Stimulated activated CD4-positive, alpha-beta T cell treated with anti-CD3 and anti-CD28 coated beads, Interleukin-12 subunit alpha, Interleukin-12 subunit beta, amount 100 ng/mL, for 24 hours (primary cell): ENCODE results near the gene SCAPER.
"Not testable (repeated sequence)": the region's sequence is repeated elsewhere in the genome, so short reads cannot be mapped to it uniquely, and the experiment has no call there.

Experiments used
- DNase-seq, 2 experiments: peaks; one replicate each; pipeline ENCODE4 v3.0.0-alpha.2; 2020; ENCODE audit warnings: low read depth in 2 of 2

SCAPER gene

DNA sequence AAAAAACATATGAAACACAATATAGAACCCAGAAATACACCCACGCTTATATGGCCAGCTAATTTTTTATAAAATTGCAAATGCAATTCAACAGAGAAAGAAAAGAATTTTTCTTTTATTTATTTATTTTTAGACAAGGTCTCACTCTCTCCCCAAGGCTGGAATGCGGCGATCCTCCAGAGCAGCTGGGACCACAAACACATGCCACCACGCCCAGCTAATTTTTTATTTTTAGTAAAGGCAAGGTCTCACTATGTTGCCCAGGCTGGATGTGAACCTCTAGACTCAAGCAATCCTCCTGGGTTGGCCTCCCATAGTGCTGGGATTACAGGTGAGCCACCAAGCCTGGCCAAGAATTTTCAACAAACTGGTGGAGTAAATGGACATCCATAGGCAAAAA, 117.9 kb downstream of the SCAPER start:
- no peak for DNase-seq

DNA sequence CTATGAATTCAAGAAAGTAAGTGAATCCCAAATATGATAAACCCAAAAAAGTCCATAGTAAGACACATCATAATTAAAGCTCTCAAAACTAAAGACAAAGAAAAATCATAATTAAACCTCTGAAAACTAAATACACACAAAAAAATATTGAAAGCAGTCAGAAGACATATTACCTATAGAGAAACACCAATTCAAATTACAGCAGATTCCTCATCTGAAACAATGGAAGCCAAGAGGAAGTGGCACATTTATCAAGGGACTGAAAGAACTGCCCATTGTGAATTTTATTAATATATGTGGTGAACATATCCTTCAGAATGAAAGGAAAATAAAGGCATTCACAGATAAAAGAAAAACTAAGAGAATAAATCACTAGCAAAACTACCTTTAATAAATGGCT, 128.2 kb downstream of the SCAPER start:
- DNase-seq, result no peak

DNA sequence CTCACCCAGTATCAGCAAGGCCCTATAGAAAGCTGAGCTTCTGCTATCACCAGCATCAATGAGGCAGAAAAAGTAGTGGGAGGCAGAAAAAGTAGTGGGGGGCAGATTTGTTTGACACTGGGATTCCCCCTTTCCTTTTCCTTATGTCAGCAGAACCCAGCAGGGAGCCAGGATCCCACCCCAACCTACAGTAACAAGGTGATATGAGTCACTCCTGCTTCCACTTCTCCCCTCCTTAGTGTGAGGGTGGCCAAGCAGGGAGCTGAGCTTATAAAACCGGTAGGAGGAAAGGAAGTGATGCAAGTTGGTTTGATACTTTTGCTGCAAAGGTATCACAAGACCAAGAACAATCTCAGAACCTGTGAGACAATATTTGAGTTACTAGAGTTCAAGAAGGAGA, 128.7 kb downstream of the SCAPER start:
- no peak for DNase-seq

DNA sequence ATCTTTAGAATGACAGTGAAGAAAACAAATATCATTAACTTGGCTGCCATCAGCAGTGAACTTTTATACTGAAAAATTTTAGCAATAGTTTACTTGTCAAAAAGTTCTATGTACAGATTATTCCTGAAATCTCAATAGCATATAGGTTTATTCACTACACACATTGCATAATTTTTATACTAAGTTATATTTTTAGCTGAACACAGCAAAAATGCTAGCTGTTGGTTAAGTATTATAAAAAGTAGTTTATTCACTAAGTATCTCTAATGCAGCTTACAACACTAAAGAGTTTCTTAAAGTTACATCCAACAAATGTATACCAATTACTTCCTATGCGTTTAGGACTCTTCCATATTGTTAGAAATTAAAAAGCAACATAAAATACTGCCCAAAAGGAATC, 131.9 kb downstream of the SCAPER start:
- DNase-seq, result no peak

DNA sequence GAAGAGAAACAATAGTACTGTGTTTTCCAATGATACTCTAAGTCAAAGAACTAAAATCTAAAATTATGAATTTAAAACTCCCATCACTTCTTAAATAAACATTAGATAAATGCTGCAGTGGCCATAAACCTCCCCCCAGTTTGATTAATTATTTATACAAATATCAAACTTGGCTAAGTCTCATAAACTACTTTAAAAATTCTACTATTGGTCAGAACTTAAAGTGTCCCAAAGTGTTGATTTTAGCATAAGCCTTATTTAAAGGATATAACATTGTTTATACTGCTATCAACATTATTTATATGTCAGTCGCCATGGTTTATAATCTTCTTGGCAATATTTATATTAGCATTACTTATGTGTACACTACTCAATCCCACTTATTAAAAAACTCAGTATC, 132.4 kb downstream of the SCAPER start:
- DNase-seq, result no peak

DNA sequence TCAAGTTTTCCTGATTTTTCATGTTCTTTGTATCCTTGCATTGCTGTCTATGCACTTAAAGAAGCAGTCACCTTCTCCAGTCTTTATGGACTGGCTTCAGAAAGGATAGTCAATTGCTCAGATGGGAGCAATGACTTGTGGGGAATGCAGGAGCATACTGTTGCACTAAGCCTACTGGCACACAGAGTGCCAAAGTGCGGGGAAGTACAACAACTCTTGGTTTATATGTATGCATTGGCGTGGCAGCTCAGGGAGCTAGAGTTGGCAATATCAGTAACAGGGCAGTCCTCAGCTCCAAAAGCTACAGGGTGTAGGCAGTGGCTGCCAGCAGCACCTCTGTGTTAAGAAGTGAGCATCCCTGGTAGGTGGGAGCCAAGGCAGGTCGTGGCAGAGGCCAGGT, 141.1 kb downstream of the SCAPER start:
- DNase-seq, result no peak

DNA sequence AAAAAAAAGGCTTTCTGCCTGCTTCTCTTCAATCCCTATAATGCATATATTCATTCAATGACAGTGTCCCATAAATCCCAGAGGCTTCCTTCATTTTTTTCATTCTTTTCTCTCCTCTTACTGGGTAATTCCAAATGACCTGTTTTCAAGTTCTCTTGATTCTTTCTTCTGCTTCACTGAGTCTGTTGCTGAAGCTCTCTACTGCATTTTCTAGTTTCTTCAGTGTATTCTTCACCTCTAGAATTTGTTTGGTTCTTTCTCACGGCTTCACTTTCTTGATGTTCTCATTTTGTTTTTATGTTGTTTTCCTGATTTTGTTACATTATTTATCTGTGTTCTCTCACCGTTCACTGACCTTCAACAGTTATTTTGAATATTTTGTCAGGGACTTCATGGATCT, 141.6 kb downstream of the SCAPER start:
- no peak for DNase-seq

DNA sequence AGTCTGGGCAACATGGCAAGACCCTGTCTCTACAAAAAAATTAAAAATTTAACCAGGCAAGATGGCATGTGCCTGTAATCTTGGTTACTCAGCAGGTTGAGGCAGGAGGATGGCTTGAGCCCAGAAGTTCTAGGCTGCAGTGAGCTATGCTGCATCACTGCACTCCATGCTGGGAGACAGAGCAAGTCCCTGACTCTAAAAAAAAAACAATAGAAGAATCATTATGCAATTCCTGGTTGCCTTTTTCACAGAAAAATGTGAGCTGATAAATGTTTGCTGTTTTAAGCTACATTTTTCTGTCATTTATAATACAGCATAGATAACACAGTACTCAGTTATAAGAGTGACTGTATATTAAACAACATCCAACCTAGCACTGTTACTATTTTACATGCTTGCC, 148.8 kb downstream of the SCAPER start:
- DNase-seq, result no peak

DNA sequence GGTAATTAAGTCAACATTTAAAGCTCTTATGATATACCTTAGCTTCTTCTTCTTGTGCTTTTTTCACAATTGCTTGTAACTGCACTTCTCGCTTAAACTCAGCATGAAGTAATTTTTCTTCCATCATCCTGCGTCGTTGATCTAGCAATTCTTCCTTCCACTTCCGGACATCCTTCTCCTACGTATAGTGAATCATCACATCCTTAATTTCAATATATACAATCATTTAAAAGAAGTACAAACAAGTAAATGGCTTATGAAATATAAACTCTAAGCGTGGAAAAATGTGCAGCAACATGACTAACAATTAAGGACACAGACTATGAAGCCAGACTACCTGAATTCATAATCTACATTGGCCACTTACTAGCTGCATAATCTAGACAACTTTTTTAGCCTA, 151.4 kb downstream of the SCAPER start:
- DNase-seq, result no peak

DNA sequence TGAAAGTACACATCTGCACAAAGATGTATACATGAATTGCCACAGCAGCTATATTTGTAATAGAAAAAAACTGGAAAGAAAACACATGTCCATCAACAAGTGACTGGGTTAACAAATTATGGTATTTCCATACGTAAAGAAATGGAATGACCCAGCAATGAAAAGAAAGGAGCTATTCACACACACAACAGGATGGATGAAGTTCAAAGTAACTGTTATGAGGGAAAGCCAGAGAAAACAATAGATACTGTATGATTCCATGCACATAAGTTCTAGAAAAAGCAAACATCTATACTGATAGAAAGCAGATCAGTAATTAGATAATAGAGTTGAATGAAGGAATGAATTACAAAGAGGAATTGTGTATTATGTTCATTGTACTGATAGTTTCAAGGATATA, 152.0 kb downstream of the SCAPER start:
- DNase-seq, result no peak

DNA sequence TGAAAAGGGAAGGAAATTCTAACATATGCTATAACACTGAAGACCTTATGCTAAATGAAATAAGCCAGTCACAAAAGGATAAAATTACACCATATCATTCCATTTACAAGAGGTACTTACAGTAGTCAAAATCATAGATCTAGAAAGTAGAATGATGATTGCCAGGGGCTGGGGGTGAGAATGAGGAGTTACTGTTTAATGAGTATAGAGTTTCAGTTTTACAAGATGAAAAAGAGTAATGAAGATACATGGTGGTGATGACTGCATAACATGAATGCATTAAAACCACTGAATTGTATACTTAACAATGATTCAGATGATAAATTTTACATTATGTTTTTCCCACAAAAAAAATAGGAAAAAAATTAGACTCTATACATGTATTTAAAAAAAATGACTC, 152.6 kb downstream of the SCAPER start:
- no peak for DNase-seq

DNA sequence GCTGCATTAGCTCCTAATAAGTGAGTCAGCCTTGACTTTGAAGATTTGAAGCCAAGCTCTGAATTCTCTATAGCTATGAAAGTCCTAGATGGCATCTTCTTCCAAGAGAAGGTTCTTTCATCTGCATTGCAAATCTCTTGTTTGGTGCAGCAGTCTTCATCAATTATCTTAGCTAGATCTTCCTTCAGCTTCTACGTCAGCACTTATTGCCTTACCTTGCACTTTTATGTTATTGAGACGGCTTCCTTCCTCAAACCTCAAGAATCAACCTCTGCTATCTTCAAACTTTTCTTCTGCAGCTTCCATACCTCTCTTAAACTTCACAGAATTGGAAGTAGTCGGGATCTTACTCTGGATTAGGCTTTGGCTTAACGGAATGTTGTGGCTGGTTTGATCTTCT, 167.6 kb downstream of the SCAPER start:
- DNase-seq, result no peak

DNA sequence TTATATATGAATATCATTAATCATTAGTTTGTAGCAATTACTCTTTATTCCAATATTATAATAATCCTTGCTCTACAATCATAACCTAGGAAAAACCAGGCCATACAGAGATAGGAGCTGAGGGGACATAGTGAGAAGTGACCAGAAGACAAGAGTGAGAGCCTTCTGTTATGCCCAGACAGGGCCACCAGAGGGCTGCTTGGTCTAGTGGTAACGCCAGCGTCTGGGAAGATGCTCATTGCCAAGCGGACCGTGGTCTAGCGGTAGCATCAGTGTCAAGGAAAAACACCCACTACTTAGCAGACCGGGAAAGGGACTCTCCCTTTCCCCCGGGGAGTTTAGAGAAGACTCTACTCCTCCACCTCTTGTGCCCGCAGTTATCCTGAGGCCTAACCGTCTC, 172.8 kb downstream of the SCAPER start:
- DNase-seq, result peak in 1 of 2 experiments; percentile 6

DNA sequence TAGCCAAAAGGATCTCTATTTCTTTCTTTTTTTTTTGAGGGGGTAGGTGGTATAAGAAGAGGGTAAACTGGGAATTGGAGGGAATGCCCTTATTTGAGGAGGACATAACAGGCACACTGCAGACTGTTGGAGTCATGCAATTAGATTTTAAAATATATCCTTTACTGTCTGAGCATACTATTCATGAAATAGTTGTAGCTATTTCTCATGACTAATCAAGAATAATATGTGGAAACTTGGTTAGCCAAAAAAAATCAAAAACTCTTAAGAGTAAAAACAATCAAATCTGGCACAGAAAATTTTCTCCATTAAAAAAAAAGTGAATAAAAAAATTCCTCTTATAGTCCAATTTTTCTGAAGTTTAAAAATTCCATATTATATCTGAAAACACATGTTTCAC, 174.9 kb downstream of the SCAPER start:
- DNase-seq, result no peak

DNA sequence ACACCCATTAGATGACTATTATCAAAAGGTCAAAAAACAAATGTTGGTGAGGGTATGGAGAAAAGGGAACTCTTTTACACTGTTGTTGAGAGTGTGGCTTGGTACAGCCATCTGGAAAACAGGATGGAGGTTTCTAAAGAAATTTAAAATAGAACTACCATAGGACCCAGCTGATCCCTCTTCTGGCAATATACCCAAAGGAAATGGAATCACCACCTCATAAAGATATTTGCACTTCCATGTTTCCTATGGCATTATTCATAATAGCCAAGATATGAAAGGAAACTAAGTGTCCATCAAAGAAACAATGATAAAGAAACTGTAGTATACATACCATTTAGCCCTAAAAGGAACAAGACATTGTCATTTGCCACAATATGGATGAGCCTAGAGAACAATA, 186.3 kb downstream of the SCAPER start:
- DNase-seq, result no peak

DNA sequence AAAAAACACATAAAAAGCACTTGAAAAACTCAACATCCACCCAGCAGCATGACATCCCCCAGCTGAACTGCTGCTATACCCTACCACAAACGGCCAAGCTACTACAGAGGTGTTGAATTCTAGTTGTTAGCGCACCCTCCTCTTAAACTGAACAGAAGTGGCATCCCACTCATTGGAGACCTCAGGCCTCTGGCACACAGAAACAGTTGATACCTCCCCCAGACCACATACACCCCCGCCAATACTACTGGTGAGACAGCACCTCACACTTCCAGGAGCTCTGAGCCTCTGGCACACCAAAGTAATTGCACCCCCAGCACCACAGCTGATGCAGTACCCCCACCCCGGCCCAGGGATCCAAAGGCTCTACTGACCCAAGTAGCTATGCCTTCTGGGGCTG, 190.2 kb downstream of the SCAPER start:
- no peak for DNase-seq

DNA sequence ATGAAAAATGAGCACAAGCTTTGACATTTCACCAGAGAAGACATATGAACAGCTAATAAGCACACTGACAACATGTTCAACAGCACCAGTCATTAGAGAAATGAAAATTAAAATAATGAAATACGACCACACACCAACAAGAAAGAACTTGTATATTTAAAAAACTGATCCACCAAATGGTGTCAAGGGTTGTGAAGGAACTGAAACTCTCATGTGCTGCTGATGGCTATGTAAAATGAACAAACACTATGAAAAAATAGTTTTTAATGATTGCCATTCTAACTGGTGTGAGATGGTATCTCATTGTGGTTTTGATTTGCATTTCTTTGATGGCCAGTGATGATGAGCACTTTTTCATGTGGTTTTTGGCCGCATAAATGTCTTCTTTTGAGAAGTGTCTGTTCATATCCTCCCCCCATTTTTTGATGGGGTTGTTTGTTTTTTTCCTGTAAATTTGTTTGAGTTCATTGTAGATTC, 193.8 kb downstream of the SCAPER start:
- DNase-seq, result no peak

DNA sequence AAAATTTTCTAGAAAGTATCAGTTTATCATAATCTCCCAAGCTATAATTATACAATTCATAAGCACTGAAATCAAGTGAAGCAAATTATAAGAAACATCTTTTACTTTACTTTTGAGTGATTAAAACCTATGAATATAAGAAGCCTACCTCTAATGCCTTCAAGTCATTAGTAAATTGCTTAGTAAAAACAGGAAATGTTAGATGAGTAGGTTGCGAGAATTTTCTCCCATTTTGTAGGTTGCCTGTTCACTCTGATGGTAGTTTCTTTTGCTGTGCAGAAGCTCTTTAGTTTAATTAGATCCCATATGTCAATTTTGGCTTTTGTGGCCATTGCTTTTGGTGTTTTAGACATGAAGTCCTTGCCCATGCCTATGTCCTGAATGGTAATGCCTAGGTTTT, 201.1 kb downstream of the SCAPER start:
- not testable (repeated sequence) for DNase-seq

DNA sequence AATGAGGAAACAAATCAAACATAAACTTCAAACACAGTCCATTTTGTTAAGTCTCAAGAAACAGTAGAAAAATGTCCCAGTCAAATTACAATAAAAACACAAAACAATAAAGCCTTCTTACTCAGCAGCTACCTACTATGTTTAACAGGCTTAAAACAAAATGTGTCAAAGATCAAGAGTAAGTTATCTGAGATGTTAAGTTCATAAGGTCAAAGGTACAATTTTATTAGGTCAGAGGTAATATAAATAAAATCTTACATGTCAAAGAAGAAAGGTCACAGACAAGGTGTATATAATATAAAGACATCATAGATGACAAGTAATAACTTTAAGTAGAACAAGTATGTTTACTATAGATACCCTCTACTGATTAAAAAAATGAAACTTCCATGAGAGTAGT, 208.3 kb downstream of the SCAPER start:
- no peak for DNase-seq

DNA sequence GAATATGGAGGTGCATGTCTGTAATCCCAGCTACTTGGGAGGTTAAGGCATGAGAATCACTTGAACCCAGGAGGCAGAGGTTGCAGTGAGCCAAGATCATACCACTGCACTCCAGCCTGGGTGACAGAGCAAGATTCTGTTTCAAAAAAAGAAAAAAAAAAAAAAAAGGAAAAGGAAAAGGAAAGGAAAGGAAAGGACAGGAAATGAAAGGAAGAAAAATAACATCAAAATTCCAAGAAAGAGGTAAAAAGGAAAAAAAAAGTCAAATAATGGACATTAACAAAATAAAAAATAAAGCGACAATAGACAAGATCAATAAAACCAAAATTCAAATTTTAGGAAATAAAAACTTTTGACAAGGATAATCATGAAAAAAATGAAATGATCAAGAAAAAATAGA, 212.6 kb downstream of the SCAPER start:
- not testable (repeated sequence) for DNase-seq

DNA sequence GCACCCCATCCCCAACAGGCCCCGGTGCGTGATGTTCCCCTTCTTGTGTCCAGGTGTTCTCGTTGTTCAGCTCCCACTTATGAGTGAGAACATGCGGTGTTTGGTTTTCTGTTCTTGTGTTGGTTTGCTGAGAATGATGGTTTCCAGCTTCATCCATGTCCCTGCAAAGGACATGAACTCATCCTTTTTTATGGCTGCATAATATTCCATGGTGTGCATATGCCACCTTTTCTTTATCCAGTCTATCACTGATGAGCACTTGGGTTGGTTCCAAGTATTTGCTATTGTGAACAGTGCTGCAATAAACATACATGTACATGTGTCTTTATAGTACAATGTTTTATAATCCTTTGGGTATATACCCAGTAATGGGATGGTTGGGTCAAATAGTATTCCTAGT, 217.5 kb downstream of the SCAPER start:
- DNase-seq, result not testable (repeated sequence)

DNA sequence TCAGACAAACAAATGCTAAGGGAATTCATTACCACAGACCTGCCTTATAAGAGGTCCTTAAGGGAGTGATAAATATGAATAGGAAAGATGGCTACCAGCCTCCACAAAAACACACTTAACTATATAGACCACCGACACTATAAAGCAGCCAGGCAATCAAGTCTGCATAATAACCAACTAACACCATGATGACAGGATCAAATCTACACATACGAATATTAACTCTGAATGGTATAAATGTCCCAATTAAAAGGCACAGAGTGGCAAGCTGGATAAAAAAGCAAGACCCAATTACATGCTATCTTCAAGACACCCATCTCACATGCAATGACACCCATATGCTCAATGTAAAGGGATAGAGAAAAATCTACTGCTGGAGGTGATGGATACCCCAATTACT, 221.1 kb downstream of the SCAPER start:
- DNase-seq, result no peak

DNA sequence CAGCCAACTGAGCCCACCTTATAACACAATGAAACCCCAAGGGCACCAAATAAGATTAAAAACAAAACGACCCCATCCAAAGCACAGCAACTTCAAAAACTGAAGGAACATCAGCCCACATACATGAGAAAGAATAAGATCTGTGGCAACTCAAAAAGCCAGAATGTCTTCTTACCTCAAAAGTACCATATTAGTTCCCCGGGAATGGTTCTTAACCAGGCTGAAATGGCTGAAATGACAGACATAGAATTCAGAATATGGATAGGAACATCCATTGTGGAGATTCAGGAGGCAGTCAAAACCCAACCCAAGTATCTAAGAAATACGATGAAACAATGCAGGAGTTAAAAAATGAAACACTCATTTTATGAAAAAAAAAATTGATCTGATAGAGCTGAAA, 222.3 kb downstream of the SCAPER start:
- DNase-seq, result no peak

DNA sequence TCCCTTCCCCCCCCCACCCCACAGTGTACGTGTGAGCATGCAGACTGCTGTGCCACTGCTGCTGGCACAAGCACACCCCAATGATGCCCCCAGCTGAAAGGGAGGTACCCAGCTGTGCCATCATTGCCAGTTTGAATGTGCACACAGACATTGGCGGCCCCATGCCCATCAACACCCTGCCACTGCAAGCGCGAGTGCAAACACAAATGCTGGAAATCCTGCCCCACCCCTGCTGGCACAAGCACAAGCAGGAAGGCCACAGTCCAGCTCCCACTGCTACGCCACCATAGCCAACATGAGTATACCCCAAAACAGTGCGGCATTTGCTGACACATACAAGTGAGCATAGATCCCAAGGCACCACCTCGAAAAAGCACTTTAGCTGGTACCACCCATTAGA, 222.9 kb downstream of the SCAPER start:
- DNase-seq, result no peak

DNA sequence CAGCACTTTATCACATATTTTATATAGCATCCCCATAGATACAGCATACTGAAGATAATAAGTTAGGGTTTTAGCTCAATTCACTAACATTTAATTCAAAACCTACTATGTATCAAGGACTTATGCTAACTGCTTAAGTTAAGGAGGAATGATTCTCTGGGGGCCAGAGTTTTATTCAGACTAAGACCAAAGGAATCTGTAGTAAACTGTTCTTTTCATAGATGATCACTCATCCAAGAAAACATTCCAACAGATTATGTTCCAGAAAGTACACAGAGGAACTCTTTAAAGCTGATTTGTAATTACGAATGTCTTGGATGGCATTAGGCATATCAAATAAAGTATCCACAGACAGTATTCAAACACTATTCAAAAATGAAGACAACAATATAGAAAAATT, 226.4 kb downstream of the SCAPER start:
- DNase-seq, result no peak
